ENCODE data around the gene RHEB.
A peak's percentile ranks its signal among the peaks of the same experiment; 100 is the strongest.

Gene RHEB, protein sequence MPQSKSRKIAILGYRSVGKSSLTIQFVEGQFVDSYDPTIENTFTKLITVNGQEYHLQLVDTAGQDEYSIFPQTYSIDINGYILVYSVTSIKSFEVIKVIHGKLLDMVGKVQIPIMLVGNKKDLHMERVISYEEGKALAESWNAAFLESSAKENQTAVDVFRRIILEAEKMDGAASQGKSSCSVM

DNA sequence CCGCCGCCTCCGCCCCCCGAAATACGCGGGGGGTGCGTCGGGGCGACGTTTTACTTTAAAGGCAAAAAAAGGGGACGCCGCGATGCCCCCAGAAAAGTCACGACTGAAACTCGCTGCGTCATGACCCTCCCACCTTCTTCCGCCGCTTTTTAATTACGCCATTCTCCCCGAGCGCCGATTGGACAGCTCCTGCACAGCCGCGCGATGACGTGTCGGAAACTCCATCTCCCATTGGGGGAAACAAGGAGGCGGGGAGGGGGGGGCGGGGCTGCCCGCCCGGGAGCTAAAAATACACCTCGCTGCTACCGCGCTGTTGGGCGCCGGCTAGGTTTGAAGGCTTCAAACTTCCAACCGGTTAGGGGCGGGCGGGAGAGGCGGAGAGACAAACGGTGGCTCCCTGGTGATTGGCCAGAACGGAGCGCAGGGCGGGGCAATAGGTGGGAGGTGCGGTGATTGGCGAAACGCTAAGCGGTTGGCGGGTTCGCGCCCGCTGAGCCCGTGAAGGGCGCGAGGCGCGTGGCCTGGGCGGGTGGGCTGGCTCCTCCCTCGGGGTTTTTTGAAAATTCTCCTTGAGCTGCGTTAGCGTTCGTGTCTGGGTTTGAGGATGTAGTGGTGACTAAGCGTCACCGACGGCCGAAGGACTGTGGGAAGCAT is at the start of gene RHEB:
Gene RHEB, minus strand, starts transcription at position 131 of the 654 bp plus-strand sequence. CDS start 384 bp downstream, outside the sequence.
- H3K4me1 ChIP-seq (ENCODE audit: control insufficient read depth in 1 of 2, insufficient read depth in 2 of 2, low read length in 2 of 2) = peaks cover 20 to 24% of the 10 kb centered on the region in 2 donors
- no peaks in the 10 kb centered on the region for H3K27me3 ChIP-seq (ENCODE audit: control insufficient read depth in 1 of 2, insufficient read depth in 2 of 2, low read length in 2 of 2)
- H3K27ac ChIP-seq (ENCODE audit: low read depth, low read length) = peak within 1 kb of the TSS; percentile 99
- no peaks in the 10 kb centered on the region for H3K9me3 ChIP-seq (ENCODE audit: control insufficient read depth in 1 of 2, low read length in 2 of 2)
- H3K36me3 ChIP-seq (ENCODE audit: control insufficient read depth in 1 of 2, insufficient read depth in 2 of 2, low read length in 2 of 2) = no peaks in the 10 kb centered on the region
- peak within 1 kb of the TSS; percentile 74 to 82 for H3K4me3 ChIP-seq (ENCODE audit: low read depth in 1 of 2, low read length in 2 of 2)
- H3K9ac ChIP-seq (ENCODE audit: low read depth in 1 of 2, low read length in 2 of 2) = peak within 1 kb of the TSS; percentile 89 to 95

GRCh38 chr7:151566897-151567320 is 47.2 kb upstream of the RHEB start:
- Histone ChIP-seq H3K4me1 (ENCODE audit: control insufficient read depth in 1 of 2, insufficient read depth in 2 of 2, low read length in 2 of 2) (no peaks in the 10 kb centered on the region), H3K4me3 (ENCODE audit: low read depth in 1 of 2, low read length in 2 of 2) (no peak overlapping the region), H3K9ac (ENCODE audit: low read depth in 1 of 2, low read length in 2 of 2) (no peak overlapping the region), H3K27me3 (ENCODE audit: control insufficient read depth in 1 of 2, insufficient read depth in 2 of 2, low read length in 2 of 2) (no peaks in the 10 kb centered on the region), H3K27ac (ENCODE audit: low read depth, low read length) (no peak overlapping the region), H3K36me3 (ENCODE audit: control insufficient read depth in 1 of 2, insufficient read depth in 2 of 2, low read length in 2 of 2) (peaks cover 28 to 45% of the 10 kb centered on the region in 2 donors), H3K9me3 (ENCODE audit: control insufficient read depth in 1 of 2, low read length in 2 of 2) (no peaks in the 10 kb centered on the region)

- H3K27me3 ChIP-seq (ENCODE audit: control insufficient read depth in 1 of 2, insufficient read depth in 2 of 2, low read length in 2 of 2) = no peaks in the 10 kb centered on the region
- no peak overlapping the region for H3K9ac ChIP-seq (ENCODE audit: low read depth in 1 of 2, low read length in 2 of 2)
- H3K36me3 ChIP-seq (ENCODE audit: control insufficient read depth in 1 of 2, insufficient read depth in 2 of 2, low read length in 2 of 2) = peaks cover 29 to 48% of the 10 kb centered on the region in 2 donors
- no peak overlapping the region for H3K4me3 ChIP-seq (ENCODE audit: low read depth in 1 of 2, low read length in 2 of 2)
- H3K27ac ChIP-seq (ENCODE audit: low read depth, low read length) = no peak overlapping the region
- no peaks in the 10 kb centered on the region for H3K4me1 ChIP-seq (ENCODE audit: control insufficient read depth in 1 of 2, insufficient read depth in 2 of 2, low read length in 2 of 2)
- no peaks in the 10 kb centered on the region for H3K9me3 ChIP-seq (ENCODE audit: control insufficient read depth in 1 of 2, low read length in 2 of 2)
Observed at GRCh38 chr7:151565541-151565940, 45.8 kb upstream of the RHEB start.

GRCh38 chr7:151560243-151560642 is 40.5 kb upstream of the RHEB start:
- Histone ChIP-seq H3K36me3 (ENCODE audit: control insufficient read depth in 1 of 2, insufficient read depth in 2 of 2, low read length in 2 of 2) (peaks cover 36 to 70% of the 10 kb centered on the region in 2 donors), H3K4me1 (ENCODE audit: control insufficient read depth in 1 of 2, insufficient read depth in 2 of 2, low read length in 2 of 2) (no peaks in the 10 kb centered on the region), H3K9me3 (ENCODE audit: control insufficient read depth in 1 of 2, low read length in 2 of 2) (no peaks in the 10 kb centered on the region), H3K27me3 (ENCODE audit: control insufficient read depth in 1 of 2, insufficient read depth in 2 of 2, low read length in 2 of 2) (no peaks in the 10 kb centered on the region), H3K9ac (ENCODE audit: low read depth in 1 of 2, low read length in 2 of 2) (no peak overlapping the region), H3K27ac (ENCODE audit: low read depth, low read length) (no peak overlapping the region), H3K4me3 (ENCODE audit: low read depth in 1 of 2, low read length in 2 of 2) (no peak overlapping the region)

- Histone ChIP-seq H3K9me3 (ENCODE audit: control insufficient read depth in 1 of 2, low read length in 2 of 2) (no peaks in the 10 kb centered on the region), H3K9ac (ENCODE audit: low read depth in 1 of 2, low read length in 2 of 2) (no peak overlapping the region), H3K36me3 (ENCODE audit: control insufficient read depth in 1 of 2, insufficient read depth in 2 of 2, low read length in 2 of 2) (peaks cover 36 to 72% of the 10 kb centered on the region in 2 donors), H3K4me3 (ENCODE audit: low read depth in 1 of 2, low read length in 2 of 2) (no peak overlapping the region), H3K4me1 (ENCODE audit: control insufficient read depth in 1 of 2, insufficient read depth in 2 of 2, low read length in 2 of 2) (no peaks in the 10 kb centered on the region), H3K27me3 (ENCODE audit: control insufficient read depth in 1 of 2, insufficient read depth in 2 of 2, low read length in 2 of 2) (no peaks in the 10 kb centered on the region), H3K27ac (ENCODE audit: low read depth, low read length) (no peak overlapping the region)
Observed at GRCh38 chr7:151559557-151560183, 40.0 kb upstream of the RHEB start.

- H3K27me3 ChIP-seq (ENCODE audit: control insufficient read depth in 1 of 2, insufficient read depth in 2 of 2, low read length in 2 of 2) = no peaks in the 10 kb centered on the region
- no peaks in the 10 kb centered on the region for H3K4me1 ChIP-seq (ENCODE audit: control insufficient read depth in 1 of 2, insufficient read depth in 2 of 2, low read length in 2 of 2)
- H3K4me3 ChIP-seq (ENCODE audit: low read depth in 1 of 2, low read length in 2 of 2) = no peak overlapping the region
- H3K9ac ChIP-seq (ENCODE audit: low read depth in 1 of 2, low read length in 2 of 2) = no peak overlapping the region
- no peaks in the 10 kb centered on the region for H3K9me3 ChIP-seq (ENCODE audit: control insufficient read depth in 1 of 2, low read length in 2 of 2)
- H3K36me3 ChIP-seq (ENCODE audit: control insufficient read depth in 1 of 2, insufficient read depth in 2 of 2, low read length in 2 of 2) = peaks cover 27 to 61% of the 10 kb centered on the region in 2 donors
- no peak overlapping the region for H3K27ac ChIP-seq (ENCODE audit: low read depth, low read length)
Observed at GRCh38 chr7:151558575-151558974, 38.9 kb upstream of the RHEB start.

- Histone ChIP-seq H3K9me3 (ENCODE audit: control insufficient read depth in 1 of 2, low read length in 2 of 2) (no peaks in the 10 kb centered on the region), H3K4me3 (ENCODE audit: low read depth in 1 of 2, low read length in 2 of 2) (no peak overlapping the region), H3K36me3 (ENCODE audit: control insufficient read depth in 1 of 2, insufficient read depth in 2 of 2, low read length in 2 of 2) (peaks cover 25 to 55% of the 10 kb centered on the region in 2 donors), H3K4me1 (ENCODE audit: control insufficient read depth in 1 of 2, insufficient read depth in 2 of 2, low read length in 2 of 2) (no peaks in the 10 kb centered on the region), H3K9ac (ENCODE audit: low read depth in 1 of 2, low read length in 2 of 2) (no peak overlapping the region), H3K27ac (ENCODE audit: low read depth, low read length) (no peak overlapping the region), H3K27me3 (ENCODE audit: control insufficient read depth in 1 of 2, insufficient read depth in 2 of 2, low read length in 2 of 2) (no peaks in the 10 kb centered on the region)
Observed at GRCh38 chr7:151556592-151556991, 36.9 kb upstream of the RHEB start.

DNA sequence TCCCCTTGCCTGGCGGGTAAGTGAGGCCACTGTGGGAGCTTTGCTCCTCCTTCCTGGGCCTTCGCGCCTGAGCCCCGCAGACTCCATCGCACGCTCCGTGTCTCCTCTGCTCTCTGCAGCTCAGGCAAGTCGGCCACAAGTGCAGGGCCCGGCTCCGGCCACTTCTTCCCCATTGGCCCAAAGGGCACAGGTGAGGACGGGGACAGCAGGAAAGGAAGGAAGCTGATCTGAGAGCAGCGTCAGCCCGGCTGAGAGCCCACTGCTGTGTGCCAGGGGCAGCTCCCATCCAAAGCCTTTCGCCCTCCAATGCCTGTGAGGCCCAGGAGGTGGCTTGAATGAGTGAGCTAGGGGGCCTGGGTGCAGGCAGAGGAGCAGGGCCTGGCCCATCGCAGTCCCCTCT is 33.7 kb upstream of the RHEB start:
- Histone ChIP-seq H3K9me3 (ENCODE audit: control insufficient read depth in 1 of 2, low read length in 2 of 2) (no peaks in the 10 kb centered on the region), H3K36me3 (ENCODE audit: control insufficient read depth in 1 of 2, insufficient read depth in 2 of 2, low read length in 2 of 2) (peaks cover 4 to 25% of the 10 kb centered on the region in 2 donors), H3K27ac (ENCODE audit: low read depth, low read length) (no peak overlapping the region), H3K4me1 (ENCODE audit: control insufficient read depth in 1 of 2, insufficient read depth in 2 of 2, low read length in 2 of 2) (peaks cover 0 to 5% of the 10 kb centered on the region in 2 donors), H3K9ac (ENCODE audit: low read depth in 1 of 2, low read length in 2 of 2) (no peak overlapping the region), H3K4me3 (ENCODE audit: low read depth in 1 of 2, low read length in 2 of 2) (no peak overlapping the region), H3K27me3 (ENCODE audit: control insufficient read depth in 1 of 2, insufficient read depth in 2 of 2, low read length in 2 of 2) (no peaks in the 10 kb centered on the region)

DNA sequence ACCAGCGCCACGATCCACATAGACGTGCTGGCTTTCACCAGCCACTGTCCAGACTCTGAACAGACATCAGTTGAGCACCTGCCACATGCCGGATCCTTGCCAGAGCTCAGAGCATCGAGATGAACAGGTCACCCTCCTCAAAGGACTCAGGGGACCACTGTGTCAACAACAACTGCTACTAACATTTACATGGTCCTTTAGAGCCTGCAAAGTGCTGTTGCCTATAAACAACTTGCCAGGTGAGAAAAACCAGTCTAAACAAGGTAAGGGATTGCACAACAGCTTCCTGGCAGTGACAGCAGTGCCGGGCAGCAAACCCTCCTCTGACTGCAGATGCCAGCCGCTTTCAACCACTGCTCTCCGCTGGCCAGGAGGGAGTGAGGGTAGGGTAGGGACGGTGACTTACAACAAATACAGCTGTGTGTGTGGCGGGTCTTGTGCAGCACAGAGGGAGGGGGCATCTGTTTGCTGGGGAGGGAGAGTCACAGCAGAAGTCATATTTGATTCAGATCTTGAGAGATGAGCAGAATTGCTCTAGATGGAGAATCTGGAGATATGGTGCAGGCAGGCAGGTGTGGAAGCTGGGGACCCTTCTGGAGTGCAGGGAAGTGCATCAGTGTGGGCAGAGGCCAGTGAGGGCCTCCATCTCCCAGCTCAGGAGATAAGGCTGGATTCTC is 32.8 kb upstream of the RHEB start:
- no peak overlapping the region for H3K4me3 ChIP-seq (ENCODE audit: low read depth in 1 of 2, low read length in 2 of 2)
- H3K27ac ChIP-seq (ENCODE audit: low read depth, low read length) = no peak overlapping the region
- no peak overlapping the region for H3K9ac ChIP-seq (ENCODE audit: low read depth in 1 of 2, low read length in 2 of 2)

GRCh38 chr7:151551820-151552219 is 32.1 kb upstream of the RHEB start:
- H3K9me3 ChIP-seq (ENCODE audit: control insufficient read depth in 1 of 2, low read length in 2 of 2) = no peaks in the 10 kb centered on the region
- H3K27me3 ChIP-seq (ENCODE audit: control insufficient read depth in 1 of 2, insufficient read depth in 2 of 2, low read length in 2 of 2) = peaks cover 0 to 6% of the 10 kb centered on the region in 2 donors
- no peak overlapping the region for H3K27ac ChIP-seq (ENCODE audit: low read depth, low read length)
- peaks cover 0 to 5% of the 10 kb centered on the region in 2 donors for H3K4me1 ChIP-seq (ENCODE audit: control insufficient read depth in 1 of 2, insufficient read depth in 2 of 2, low read length in 2 of 2)
- H3K9ac ChIP-seq (ENCODE audit: low read depth in 1 of 2, low read length in 2 of 2) = no peak overlapping the region
- no peak overlapping the region for H3K4me3 ChIP-seq (ENCODE audit: low read depth in 1 of 2, low read length in 2 of 2)
- H3K36me3 ChIP-seq (ENCODE audit: control insufficient read depth in 1 of 2, insufficient read depth in 2 of 2, low read length in 2 of 2) = peaks cover 0 to 15% of the 10 kb centered on the region in 2 donors

More for the DNA sequence above, 32.8 kb upstream of the RHEB start:
- Histone ChIP-seq H3K4me1 (ENCODE audit: control insufficient read depth in 1 of 2, insufficient read depth in 2 of 2, low read length in 2 of 2) (peaks cover 0 to 5% of the 10 kb centered on the region in 2 donors), H3K9me3 (ENCODE audit: control insufficient read depth in 1 of 2, low read length in 2 of 2) (no peaks in the 10 kb centered on the region), H3K36me3 (ENCODE audit: control insufficient read depth in 1 of 2, insufficient read depth in 2 of 2, low read length in 2 of 2) (peaks cover 0 to 18% of the 10 kb centered on the region in 2 donors), H3K27me3 (ENCODE audit: control insufficient read depth in 1 of 2, insufficient read depth in 2 of 2, low read length in 2 of 2) (peaks cover 0 to 6% of the 10 kb centered on the region in 2 donors)

Measured in duodenal mucosa (tissue), 2 donors.